Amniotic epithelial cell (primary cell): ENCODE results near the gene GRAMD4.

Experiments used
- DNase-seq: peaks from one replicate; pipeline ENCODE4 v3.0.0-alpha.2; 2010; ENCODE audit warnings: low read depth

The GRAMD4 gene

DNA sequence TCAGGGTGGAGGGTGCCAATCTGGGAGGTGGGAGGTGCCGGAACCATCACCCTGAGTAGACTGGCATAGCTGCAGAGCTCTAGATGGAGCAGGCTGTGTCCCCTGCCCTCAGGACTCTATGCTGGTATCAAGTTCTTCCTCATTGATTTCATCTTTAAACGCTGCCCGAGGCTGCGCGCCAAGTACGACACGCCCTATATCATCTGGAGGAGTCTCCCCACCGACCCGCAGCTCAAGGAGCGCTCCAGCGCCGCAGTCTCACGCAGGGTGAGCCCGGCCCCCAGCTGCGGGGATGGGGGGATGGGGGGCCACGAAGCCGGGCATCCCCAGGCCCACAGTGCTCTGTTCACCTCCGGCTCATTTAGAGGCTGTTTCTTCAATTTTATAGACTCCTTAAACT is 52.5 kb downstream of the GRAMD4 start:
- no peak for DNase-seq

DNA sequence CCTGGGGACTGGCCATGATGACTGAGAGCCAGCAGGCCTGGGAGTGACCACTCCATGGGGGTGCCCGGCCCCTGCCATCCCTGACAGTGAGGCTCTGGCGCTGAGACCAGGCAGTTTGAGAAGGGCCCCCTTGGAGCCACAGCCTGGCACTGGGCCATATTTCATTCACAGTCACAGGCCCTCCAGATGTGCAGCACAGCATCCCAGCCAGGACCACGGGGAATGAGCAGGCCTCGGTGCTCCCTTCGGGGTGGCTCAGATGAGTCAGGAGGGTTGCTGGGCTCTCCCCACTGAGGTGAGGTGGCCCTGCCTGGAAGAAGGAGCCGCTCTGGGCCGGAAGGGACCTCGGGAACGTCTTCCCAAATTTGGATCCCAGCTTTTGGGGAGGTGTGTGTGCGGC is 53.0 kb downstream of the GRAMD4 start:
- no peak for DNase-seq

DNA sequence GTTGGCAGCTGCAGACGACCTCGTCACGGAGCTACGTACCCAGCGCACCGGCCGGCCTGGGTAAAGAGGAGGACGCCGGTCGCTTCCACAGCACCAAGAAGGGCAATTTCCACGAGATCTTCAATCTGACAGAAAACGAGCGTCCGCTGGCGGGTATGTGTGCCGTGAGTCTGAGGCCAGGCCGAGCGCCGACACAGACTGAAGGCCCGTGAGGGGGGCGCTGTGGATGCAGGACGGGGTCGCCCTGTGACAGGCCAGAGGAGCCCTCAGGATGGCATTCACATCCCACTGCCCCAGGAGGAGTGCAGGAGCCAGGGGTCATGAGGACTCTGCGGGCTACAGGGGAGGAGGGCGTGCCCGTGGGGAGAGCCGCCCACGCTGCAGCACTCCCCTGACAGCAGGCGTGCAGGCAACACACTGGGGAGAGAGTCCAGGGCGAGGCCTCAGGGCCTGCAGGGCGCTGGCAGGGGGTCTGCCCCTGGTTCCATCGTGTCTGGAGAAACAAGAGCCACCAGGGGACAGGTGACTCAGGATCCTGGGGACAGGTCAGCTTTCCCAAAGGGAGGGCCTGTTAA is 53.6 kb downstream of the GRAMD4 start:
- no peak for DNase-seq

DNA sequence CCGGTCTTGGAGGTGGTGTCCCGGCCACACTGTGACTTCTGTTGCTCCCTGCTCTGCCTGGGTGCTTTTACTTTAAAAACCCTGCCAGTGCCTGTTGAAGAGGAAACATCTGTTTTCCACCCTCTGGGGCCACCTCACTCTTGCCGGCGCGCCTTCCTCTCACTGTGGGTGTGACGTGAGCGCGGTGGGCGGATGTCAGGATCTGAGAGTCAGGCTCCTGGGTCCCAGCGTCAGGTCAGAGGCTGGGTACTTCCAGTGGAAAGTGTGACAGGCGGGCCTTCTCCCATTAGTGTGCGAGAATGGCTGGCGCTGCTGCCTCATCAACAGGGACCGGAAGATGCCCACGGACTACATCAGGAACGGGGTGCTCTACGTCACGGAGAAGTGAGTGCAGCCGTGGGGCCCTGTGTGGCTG is 54.2 kb downstream of the GRAMD4 start:
- no peak for DNase-seq

DNA sequence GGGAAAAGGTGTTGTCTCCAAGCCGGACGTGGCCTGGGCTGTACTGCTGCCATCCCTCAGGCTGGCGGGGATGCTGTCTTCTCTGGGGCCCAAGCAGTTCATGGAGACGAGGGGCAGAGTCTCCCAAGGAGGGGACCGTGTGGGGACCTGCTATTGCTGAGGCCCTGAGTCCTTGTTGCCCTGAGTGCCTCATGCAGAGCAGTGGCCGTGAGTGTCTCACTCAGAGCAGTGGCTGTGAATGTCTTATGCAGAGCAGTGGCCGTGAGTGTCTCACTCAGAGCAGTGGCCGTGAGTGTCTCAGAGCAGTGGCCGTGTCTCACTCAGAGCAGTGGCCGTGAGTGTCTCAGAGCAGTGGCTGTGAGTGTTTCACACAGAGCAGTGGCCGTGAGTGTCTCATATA is 54.7 kb downstream of the GRAMD4 start:
- DNase-seq: no peak

DNA sequence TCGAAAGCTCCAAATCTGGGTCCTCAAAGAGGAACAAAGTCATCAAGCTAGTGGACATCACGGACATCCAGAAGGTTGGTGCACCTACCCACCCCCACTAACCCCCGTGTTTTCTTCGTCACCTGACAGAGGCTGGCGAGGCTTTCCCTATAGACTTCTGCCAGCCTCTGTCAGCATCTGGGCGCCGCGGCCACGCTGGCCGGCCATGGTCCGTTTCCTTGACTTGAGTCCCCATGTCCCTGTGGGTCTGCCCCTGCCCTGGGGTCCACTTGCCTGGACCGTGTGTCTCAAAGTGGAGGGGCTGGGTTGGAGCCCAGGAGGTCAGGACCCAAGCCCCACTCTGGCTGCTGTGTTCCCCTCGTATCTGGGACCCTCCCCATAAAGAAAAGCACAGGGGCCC is 55.3 kb downstream of the GRAMD4 start:
- DNase-seq: no peak

DNA sequence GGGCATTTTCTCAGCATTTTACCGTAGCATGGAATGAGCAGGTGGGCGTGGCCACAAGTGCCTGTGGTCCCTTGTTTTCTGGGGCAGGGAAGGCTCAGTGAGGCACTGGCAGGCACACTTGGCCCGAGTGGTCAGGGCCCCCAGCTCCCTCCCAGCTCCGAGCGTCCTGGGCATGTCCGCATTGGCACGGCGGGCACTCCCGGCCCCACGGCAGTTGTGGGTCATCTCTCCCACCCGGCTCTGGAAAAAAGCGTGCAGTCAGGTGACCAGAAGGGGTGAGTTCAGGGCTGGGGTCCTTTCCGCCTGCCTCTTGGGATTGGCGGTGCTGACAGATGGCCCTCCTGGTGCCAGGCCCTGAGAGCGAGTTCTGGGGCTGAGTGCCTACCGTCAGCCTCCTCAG is 55.8 kb downstream of the GRAMD4 start:
- no peak for DNase-seq

DNA sequence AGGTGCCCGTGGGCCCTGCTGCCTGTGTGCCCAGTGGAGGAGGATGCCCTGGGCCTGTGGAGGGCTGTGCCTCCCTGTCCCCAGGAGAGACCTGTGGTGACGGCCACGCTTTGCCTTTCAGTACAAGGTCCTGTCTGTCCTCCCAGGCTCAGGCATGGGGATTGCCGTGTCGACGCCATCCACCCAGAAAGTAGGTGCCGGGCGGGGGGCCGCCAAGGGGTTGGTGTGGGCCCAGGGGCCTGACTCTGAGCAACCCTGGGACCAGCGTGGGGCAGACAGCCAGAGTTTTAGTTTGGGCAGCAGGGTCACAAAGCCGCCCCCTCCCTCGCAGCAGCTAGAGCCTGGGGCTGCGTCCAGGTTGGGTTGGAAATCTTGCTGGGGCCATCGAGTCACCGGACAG is 56.3 kb downstream of the GRAMD4 start:
- no peak for DNase-seq

DNA sequence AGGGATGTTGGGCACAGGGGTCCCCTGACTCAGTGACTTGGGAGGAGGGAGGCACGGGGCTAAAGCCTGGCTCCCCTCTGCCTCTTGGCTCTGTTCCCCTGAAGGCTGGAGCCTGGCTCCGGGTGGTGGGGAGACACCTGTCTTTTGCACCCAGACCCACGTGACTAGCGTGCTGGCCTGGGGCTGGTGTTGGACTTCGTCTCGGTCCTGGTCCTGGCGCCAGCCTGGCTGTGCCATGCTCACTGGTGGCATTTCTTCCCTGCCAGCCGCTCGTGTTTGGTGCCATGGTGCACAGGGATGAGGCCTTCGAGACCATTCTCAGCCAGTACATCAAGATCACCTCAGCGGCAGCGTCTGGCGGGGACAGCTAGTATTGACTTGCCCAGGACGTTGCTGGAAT is 56.7 kb downstream of the GRAMD4 start:
- no peak for DNase-seq

DNA sequence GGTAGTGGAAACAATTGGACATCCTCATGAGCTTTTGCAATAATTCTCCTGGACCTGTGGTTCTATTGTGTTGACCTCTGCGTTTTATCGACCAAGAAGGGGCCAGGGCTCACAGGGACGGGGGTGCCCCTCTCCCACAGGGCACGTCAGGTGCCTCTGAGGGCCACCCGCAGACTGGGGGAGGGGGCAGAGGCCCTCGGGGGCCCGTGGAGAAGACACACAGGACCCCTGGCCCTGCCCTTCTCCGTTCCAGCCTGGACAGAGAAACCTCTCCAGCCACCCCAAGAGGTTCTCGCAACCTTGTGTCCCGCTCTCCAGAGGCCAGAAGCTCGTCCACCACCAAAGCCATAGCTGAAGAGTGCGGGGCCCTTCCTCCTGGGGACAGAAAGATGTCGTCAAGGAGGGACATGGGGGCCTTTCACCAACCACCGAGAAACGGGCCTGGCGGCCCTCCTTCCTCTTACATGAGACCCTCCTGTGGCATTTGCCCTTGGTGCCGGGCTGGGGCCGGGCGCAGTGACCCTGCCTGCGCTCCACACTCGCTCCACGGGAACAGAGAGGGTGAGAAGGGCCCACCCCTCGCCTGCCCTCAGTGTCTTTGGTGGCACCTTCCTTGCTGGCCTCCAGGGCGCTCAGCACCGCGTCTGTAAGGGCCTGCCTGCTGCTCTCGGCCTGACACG is 57.3 kb downstream of the GRAMD4 start:
- no peak for DNase-seq

DNA sequence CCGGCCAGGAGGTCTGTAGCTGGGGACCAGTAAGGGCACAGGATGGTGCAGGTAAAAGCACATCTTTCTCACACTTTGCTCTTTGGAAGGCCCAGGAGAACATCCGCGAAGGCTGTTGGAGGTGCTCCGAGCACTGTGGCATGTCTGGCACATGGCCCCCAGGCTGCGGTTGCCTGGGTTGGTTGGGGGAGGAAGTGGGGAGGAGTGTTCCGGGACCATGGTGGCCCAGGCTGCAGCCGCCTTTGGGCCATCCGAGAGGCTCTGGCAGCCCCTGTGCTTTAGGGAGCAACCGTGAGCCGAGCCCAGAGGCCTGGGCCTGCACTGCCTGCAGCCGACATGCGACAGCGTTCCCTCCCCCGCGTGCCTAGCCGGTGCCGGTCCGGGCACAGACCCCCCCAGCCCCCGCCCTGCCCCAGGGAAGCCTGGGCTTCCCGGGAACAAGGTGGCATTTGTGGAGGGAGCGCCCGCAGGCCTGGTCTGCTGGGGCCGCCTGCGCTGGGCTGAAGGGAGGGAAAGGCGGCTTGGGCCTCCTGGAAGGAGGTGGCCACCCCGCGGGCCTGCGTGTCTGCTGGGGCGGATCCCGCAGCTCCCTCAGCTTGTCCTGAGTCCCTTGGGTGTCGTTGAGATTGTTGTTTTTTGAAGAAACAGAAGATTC is 57.9 kb downstream of the GRAMD4 start:
- DNase-seq: no peak

DNA sequence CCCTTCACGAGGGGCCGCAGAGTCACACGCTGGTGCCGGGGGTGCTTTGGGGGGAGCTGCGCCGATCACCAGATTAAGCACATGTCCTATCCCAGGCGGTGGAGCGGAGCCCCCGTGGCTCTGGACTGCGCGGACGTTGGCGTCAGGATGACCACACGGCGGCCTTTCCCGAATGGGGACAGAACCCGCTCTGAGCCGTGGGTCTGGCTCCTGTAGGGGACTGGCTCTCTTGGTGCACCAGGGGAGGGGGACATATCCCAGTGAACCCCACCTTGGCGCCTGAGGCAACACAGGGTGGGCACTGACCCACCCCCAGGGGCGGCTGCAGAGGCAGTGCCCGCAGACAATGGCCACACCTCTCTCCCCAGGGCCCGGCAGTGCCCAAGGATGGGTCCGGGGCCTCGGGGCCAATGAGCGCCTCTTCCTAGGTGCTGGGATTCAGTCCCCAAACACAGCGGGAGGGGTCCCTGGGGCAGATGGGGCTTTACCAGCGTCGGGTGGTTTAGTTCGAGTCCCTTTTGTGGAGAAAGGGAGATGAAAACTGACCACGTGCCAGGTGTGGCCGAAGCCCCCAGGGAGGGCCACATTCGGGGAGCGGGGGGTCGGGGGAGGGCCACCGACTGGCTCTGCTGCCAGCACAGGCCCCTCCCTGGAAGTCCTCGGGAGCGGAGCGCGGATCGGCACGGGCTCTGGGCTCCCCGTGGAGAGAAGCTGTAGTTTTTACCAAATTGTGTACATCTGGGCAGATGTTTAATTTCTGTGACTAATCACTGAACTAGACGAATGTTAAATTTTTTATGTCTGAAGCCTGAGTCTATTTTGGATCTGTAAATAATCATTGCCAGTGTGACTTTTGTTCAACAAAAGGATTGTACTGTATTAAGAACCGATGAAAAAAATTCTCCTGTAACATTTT is 58.9 kb downstream of the GRAMD4 start:
- no peak for DNase-seq

DNA sequence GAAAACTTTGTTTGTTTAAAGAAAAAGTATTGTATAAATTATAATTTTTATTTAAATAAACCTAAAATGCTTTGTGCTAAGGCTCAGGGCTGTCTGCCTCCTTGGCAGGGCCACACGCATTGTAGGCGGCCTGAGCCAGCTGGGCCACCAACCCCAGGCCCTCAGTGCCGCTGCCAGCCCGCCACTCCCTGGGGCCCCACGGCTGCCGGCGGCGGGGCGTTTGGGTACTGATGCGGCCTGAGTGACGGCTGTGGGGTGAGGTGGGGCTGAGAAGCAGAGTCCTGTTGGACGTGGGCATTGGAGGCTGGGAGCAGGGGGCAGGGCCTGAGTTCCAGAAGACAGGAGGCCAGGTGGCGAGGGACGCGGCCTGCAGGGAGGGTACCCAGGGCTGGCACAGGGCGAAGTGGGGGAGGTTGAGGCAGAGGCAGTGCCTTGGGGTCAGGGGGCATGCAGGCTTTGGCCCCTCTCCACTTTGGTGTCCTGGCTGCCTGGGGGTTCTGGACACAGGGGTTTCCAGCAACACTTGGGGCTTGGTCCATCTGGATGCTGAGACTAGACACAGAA is 59.6 kb downstream of the GRAMD4 start:
- no peak for DNase-seq

DNA sequence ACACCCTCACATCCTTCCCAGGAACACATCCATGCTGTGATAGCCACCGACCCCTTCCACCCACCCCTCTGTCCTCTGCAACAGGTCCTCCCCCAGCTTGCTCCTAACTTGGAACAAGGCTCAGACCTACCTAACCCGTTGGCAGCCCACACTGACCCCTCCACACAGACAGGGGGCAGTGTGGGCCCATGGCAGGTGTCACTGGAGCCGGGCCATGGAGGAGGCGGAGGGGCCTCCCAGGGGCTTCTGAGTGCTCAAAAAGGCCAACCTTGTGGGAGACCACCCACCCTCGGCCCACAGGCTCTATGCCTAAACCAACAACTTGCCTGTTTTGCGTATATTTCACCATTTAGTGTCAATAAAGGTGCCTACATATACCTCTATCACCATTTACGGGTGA is 60.8 kb downstream of the GRAMD4 start:
- no peak for DNase-seq

DNA sequence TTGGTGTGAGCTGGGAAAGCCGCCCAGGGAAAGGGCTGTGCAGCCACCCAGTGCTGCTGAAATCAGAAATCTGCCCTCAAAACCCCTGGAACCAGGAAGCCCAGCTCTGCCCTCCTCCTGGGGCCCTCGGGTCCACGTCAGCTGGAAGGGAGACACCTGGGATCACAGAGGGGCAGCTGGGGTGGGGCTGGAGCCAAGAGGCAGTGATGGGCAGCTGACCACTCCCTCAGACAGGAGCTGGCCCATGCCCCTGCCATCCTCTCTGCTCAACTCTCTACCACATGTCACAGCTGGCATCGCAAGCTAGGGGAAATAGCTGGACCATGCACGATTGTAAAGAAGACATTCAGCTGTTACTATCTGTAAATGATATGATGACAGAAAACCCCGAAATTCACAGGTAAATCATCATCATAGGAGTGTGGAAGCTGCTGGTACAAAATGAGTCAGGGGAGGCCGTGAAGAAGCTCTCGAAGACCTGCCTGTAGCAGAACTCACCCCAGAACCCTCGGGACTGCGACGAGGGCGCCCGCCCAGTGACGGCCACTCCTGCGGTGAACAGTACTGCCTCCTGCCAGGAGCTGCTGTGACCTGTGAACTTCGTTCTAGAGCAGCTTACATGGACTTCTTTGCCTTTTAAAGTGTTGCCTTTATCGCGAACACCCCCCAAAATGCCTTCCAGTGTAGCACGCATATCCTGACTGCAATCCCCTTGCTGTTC is 62.0 kb downstream of the GRAMD4 start:
- no peak for DNase-seq

DNA sequence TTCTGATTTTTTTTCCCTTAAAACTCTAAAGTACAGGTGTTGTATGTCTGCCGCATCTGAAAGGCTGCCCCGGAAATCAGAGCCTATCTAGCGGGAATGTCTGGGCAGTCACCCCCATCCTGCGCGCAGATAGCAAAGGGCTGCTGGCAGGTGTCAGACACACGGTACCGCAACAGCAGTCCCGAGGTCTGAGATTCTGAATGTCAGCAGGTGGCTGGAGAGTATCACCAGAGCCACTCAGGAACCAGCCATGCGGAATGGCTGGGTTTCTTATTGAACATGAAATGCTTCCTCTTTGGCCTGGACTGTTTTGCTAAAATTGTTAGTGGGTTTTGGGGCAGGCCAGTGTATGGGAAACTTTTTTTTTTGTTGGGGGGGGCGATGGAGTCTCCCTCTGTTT is 64.5 kb downstream of the GRAMD4 start:
- no peak for DNase-seq

DNA sequence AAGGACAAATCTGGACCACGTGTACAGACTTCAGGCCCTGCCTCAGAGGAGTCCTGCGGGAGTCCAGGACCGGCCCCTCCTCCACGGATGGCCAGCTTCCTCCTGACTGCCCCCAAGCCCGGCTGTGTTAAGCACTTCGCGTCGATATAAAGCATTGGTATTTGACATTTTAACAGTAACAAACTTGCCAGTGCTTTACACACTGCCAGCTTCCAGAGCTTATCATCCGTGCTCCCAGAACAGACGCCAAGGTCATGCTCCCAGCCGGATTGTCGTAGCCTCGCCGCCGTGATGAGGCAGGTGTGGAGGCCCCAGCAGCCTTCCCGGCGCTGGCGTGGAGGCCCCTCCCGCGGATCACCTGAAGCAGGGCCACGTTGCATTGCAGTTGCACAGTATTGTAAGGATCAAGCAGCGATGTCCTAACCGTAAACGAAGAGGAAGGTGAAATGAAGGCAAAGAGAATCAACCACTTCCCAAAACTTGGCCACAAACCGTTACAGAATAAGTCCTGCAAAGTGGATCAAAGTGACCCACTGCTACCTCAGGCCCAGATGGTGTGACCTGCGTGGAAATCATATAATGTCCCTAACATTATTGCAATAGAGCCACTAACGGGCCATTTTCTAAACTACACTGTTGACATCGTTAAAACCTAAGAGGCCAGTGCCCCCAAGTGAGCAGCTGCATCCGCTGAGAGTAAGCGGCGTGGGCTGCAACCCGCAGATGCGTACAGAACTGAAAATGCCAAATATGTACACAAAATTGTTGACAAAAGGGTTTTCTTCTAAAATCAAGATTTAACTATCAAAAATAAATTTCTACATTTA is 66.2 kb downstream of the GRAMD4 start:
- no peak for DNase-seq

DNA sequence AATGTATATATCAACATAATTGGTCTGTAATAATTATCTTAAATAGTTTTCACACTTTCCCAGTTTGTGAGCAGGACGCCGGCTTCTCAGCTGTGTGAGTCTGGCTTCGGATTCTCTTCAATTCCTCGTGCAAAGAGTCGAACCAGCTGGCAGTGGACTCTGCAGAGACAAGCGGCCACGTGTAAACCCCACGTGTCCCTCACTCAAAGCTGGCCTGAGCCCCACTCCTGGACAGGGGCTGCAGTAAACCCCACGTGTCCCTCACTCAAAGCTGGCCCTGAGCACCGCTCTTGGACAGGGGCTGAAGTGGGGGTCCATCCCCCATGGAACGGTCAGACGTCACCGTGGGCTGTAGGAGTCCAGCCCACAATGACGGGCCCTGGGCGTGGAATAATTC is 66.9 kb downstream of the GRAMD4 start:
- no peak for DNase-seq

DNA sequence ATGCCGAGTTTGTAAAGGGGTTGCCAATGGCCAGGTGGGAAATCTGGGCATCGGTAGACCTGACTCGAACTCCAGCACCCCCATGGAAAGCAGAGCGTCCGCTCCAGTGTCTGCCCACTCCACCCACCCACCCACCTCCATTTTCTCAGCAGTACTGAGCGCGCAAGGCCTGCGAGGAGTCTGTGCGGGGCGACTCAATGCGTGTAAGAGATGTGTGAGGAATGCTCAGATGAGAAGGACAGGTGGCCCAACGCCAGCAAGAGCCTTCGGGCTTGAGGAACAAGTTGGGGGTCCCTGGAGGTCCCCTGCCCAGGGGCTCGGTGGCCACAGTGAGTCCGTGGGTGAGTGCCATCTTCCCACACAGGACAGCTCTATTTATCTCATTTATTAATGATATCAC is 67.3 kb downstream of the GRAMD4 start:
- no peak for DNase-seq

DNA sequence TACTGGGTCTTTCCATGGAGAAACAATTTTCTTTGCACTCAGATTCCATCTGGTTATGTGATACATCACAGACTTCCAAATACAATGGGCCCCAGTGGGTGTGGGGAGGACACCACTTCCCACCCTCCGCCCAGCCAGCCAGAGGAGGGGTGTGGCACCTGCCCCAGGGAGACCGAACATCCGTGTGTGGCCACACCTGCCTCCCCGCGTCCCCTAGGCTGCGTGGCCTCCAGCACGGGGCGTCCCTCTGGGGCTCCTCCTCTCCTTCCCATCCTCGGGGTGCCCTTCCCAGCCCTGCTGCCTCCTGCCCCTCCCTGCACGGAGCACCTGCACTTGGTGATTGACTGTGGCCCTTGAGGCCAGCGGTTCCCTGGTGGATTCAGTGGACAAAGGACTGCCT is 68.8 kb downstream of the GRAMD4 start:
- no peak for DNase-seq

DNA sequence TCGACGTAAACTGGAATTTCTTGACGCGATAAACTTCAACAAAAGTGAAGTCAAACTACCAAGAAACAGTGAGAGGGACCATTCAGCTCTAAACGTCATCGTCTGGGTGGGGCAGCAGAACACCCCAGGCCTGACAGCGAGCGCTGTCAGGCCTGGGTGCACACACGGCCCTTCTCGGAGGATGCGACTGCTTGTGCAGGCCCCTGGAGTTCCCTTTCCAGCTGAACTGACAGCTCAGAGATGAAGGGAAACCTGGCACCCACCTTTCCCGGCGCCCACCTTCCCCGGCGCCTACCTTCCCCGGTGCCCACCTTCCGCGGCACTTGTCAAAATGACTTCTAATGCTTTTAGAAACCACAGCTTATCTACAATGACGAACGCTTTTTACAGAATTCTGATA is 70.0 kb downstream of the GRAMD4 start:
- no peak for DNase-seq
